Panc1 (cell line): Measurements from ENCODE around the gene SERGEF. TPM values are rescaled to one million over a fixed set of nuclear protein-coding genes. Genes with fewer than 3 reads are reported as not detected.

Experiments used
- ATAC-seq: fragments of 200-7000 bp; cut with Tn5 transposase; 2 replicates; pipeline ENCODE4 v1.9.1; 2020; ENCODE audit warnings: mild to moderate bottlenecking, moderate library complexity
- BruUV-seq: library from RNA; stranded (reverse); fragments of 400-500 nt; replicated peaks from 2 replicates; lab custom pipeline; 2021; lab: Mats Ljungman, UMichigan
- CTCF ChIA-PET: fragments of 300-600 bp; sonication (Branson Sonifier 250); formaldehyde crosslinking; loops from one replicate; lab custom pipeline; 2022; ENCODE audit warnings: antibody characterized with exemption; lab: Charles Lee
- POLR2A ChIA-PET: fragments of 300-600 bp; sonication (Branson Sonifier 250); formaldehyde crosslinking; loops from one replicate; lab custom pipeline; 2022; ENCODE audit warnings: antibody characterized with exemption; lab: Charles Lee
- DNase-seq: peaks from one replicate; pipeline ENCODE4 v3.0.0-alpha.2; 2010; ENCODE audit warnings: low read depth, low spot score
- H3K27ac ChIP-seq: 2 replicates; pipeline ENCODE4 v1.5.1; 2011; ENCODE audit warnings: mild to moderate bottlenecking, low read length, inconsistent platforms
- H3K27me3 ChIP-seq: fragments of 200-500 bp; sonication (Bioruptor generic); 2 replicates; pipeline ENCODE4 v1.6.0; 2014; ENCODE audit warnings: low read length, inconsistent platforms; ENCODE audit not compliant: control insufficient read depth, insufficient read depth
- H3K36me3 ChIP-seq: fragments of 200-500 bp; sonication (Bioruptor generic); 2 replicates; pipeline ENCODE4 v1.5.1; 2014; ENCODE audit warnings: inconsistent platforms, mild to moderate bottlenecking, low read length, moderate library complexity; ENCODE audit not compliant: control insufficient read depth, insufficient read depth
- H3K4me1 ChIP-seq: 2 replicates; pipeline ENCODE4 v1.5.1; 2011; ENCODE audit warnings: inconsistent platforms, mild to moderate bottlenecking, low read length, moderate library complexity; ENCODE audit not compliant: control insufficient read depth, insufficient read depth
- H3K4me3 ChIP-seq, 2 experiments: 2 replicates each; pipeline ENCODE4 v1.5.1; 2011 to 2012; ENCODE audit warnings: low read depth in 2 of 2, low read length in 2 of 2, mild to moderate bottlenecking in 2 of 2, inconsistent platforms in 1 of 2, moderate library complexity in 1 of 2
- H3K9me3 ChIP-seq: fragments of 200-500 bp; sonication (Bioruptor generic); 2 replicates; pipeline ENCODE4 v1.5.1; 2014; ENCODE audit warnings: low read depth, mild to moderate bottlenecking, inconsistent platforms, low read length, moderate library complexity; ENCODE audit not compliant: control insufficient read depth, insufficient read depth
- POLR2AphosphoS5 ChIP-seq: IDR thresholded peaks from 2 replicates; pipeline ENCODE4 v1.6.1; 2012; ENCODE audit warnings: mild to moderate bottlenecking, low read depth, low read length, moderate library complexity
- SIN3A ChIP-seq: IDR thresholded peaks from 2 replicates; pipeline ENCODE4 v1.6.1; 2012; ENCODE audit warnings: low read depth, mild to moderate bottlenecking, low read length, moderate library complexity, borderline replicate concordance; ENCODE audit not compliant: insufficient read depth
- TCF7L2 ChIP-seq: IDR thresholded peaks from 2 replicates; pipeline ENCODE4 v1.6.1; 2011; ENCODE audit warnings: mild to moderate bottlenecking, low read depth, low read length, inconsistent platforms
- in situ Hi-C: cut with HindIII; loops from 2 replicates; pipeline ENCODE4 v1.10.0; 2016; ENCODE audit warnings: low sequenced_read_pairs, low pct_unique_long_range_greater_than_20kb
- intact Hi-C: fragments of 100-400 bp; cut with micrococcal nuclease; formaldehyde crosslinking; loops from one replicate; pipeline ENCODE4 v1.10.0; 2022; ENCODE audit not compliant: unreplicated experiment
- total RNA-seq: library from RNA; stranded (reverse); gene quantifications from one replicate; pipeline ENCODE4 v1.2.1, GENCODE V29; 2021; ENCODE audit not compliant: unreplicated experiment
- TF ChIP-seq, protein P1 (sequence below): fragments of 450-650 bp; IDR thresholded peaks from 2 replicates; pipeline ENCODE4 v1.5.1; 2017; ENCODE audit warnings: mild to moderate bottlenecking
- TF ChIP-seq, protein P2 (sequence below), 2 experiments: IDR thresholded peaks; 2 replicates each; pipeline ENCODE4 v1.6.1; 2011 to 2012; ENCODE audit warnings: low read depth in 2 of 2, control low read depth in 1 of 2, low read length in 1 of 2, mild to moderate bottlenecking in 1 of 2, moderate library complexity in 1 of 2; ENCODE audit not compliant: insufficient read depth in 1 of 2

SERGEF gene
- total RNA-seq, 1 experiment from 2014 or later = 35.5 TPM

DNA sequence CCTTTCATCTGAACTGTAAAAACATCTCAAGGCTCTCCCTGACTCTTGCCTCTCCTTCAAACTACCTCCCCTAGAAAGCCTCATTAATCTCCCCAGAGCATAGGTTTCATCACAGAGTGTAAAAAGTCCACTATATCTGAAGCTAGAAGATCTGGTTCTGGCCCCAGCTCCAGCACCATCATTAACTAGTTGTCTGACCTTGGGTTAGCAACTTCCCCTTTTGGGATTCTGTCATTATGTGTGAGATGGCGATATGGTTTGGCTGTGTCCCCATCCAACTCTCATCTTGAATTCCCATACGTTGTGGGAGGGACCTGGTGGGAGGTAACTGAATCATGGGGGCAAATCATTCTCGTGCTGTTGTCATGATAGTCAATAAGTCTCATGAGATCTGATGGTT lies 181.0 kb downstream of the SERGEF start:
- Histone ChIP-seq H3K4me1 (no peaks in the 10 kb centered on the region), H3K4me3 (no peak overlapping the region), H3K27me3 (no peaks in the 10 kb centered on the region), H3K36me3 (no peaks in the 10 kb centered on the region), H3K9me3 (no peaks in the 10 kb centered on the region), H3K27ac (no peak overlapping the region)
- TF ChIP-seq TCF7L2 (no peak), POLR2AphosphoS5 (no peak), SIN3A (no peak)
- TF ChIP-seq, protein P1, sequence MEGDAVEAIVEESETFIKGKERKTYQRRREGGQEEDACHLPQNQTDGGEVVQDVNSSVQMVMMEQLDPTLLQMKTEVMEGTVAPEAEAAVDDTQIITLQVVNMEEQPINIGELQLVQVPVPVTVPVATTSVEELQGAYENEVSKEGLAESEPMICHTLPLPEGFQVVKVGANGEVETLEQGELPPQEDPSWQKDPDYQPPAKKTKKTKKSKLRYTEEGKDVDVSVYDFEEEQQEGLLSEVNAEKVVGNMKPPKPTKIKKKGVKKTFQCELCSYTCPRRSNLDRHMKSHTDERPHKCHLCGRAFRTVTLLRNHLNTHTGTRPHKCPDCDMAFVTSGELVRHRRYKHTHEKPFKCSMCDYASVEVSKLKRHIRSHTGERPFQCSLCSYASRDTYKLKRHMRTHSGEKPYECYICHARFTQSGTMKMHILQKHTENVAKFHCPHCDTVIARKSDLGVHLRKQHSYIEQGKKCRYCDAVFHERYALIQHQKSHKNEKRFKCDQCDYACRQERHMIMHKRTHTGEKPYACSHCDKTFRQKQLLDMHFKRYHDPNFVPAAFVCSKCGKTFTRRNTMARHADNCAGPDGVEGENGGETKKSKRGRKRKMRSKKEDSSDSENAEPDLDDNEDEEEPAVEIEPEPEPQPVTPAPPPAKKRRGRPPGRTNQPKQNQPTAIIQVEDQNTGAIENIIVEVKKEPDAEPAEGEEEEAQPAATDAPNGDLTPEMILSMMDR = no peak
- TF ChIP-seq, protein P2, sequence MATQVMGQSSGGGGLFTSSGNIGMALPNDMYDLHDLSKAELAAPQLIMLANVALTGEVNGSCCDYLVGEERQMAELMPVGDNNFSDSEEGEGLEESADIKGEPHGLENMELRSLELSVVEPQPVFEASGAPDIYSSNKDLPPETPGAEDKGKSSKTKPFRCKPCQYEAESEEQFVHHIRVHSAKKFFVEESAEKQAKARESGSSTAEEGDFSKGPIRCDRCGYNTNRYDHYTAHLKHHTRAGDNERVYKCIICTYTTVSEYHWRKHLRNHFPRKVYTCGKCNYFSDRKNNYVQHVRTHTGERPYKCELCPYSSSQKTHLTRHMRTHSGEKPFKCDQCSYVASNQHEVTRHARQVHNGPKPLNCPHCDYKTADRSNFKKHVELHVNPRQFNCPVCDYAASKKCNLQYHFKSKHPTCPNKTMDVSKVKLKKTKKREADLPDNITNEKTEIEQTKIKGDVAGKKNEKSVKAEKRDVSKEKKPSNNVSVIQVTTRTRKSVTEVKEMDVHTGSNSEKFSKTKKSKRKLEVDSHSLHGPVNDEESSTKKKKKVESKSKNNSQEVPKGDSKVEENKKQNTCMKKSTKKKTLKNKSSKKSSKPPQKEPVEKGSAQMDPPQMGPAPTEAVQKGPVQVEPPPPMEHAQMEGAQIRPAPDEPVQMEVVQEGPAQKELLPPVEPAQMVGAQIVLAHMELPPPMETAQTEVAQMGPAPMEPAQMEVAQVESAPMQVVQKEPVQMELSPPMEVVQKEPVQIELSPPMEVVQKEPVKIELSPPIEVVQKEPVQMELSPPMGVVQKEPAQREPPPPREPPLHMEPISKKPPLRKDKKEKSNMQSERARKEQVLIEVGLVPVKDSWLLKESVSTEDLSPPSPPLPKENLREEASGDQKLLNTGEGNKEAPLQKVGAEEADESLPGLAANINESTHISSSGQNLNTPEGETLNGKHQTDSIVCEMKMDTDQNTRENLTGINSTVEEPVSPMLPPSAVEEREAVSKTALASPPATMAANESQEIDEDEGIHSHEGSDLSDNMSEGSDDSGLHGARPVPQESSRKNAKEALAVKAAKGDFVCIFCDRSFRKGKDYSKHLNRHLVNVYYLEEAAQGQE (IDR thresholded peaks at IDR 0.05; ENCODE audit: insufficient read depth in 1 of 2, low read depth in 2 of 2, low read length in 1 of 2) = no peak
- no peak for DNase-seq
- POLR2A ChIA-PET = no interaction called here
- no peak for ATAC-seq
- CTCF ChIA-PET = no interaction called here
- no TSS peak for BruUV-seq
- intact Hi-C loops (no loop called here), in situ Hi-C loops (no loop called here)

DNA sequence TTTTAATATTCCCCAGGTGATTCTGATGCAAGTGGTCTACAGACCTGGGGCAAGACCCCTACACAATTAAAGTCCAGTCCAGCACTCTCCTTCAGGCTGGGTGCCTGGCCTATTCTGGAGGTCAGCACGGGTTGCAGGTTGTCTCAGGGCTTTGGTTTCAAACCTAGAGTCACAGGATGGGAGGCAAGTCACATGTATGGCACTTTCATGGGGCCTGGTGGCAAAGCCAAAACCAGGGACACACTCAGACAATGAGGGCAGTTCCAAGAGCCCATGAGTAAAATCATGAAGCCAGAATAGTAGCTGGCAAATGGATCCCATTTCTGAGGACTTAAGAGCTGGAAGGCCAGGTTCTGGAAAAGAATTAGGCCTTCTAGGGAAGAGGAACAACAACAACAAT lies 181.6 kb downstream of the SERGEF start:
- CTCF ChIA-PET = no interaction called here
- POLR2A ChIA-PET = no interaction called here
- no peak overlapping the region for H3K27ac ChIP-seq
- H3K36me3 ChIP-seq = no peaks in the 10 kb centered on the region
- DNase-seq (no peak), ATAC-seq (no peak)
- no peaks in the 10 kb centered on the region for H3K9me3 ChIP-seq
- TF ChIP-seq TCF7L2 (no peak), SIN3A (no peak), POLR2AphosphoS5 (no peak)
- TF ChIP-seq, protein P2 (IDR thresholded peaks at IDR 0.05; ENCODE audit: insufficient read depth in 1 of 2, low read depth in 2 of 2, low read length in 1 of 2) = no peak
- TF ChIP-seq, protein P1 = no peak
- no peaks in the 10 kb centered on the region for H3K4me1 ChIP-seq
- intact Hi-C loops = no loop called here
- H3K27me3 ChIP-seq = no peaks in the 10 kb centered on the region
- in situ Hi-C loops = no loop called here
- no peak overlapping the region for H3K4me3 ChIP-seq
- no TSS peak for BruUV-seq
